Measurements from ENCODE around the gene VAMP2.
A peak's percentile ranks its signal among the peaks of the same experiment; 100 is the strongest.

The VAMP2 gene

DNA sequence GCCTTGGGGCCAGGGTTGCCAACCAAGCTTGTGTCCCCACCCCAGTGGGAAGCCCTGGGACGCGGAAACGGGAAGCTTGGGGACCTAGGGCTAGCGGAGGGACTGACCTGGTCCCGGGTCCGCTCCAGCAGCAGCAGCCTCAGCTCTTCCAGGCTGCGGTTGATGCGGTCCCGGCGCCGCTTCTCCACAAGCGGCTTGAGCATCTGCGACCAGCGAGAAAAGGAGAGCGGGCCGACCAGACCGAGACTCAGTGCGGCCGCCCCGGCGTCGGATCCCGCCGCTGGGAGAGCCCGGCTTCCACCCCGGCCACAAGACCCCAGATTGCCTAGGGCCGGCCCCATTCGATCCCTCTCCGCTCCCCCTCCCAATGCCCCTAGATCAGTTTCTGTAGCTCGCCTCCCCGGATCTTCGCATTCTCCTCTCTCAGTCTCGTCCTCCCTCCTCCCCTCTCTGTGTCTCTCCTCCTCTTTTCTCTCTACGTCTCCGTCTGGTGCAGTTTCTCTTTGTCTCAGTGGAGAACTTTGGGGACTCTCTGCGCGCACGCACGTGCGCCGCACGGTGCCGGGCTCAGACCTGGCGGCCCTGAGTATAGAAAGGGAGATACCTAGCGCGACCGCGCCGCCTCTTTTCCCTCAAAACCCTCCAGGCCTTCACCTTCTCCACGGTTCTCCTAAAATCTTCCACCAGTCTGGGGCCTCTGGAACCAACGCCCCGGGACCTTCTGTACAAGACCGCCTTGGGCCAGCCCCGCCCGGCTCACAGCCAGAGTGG is 39.6 kb downstream of the VAMP2 start:
- DNase-seq (ENCODE audit: low read depth) = no peak

DNA sequence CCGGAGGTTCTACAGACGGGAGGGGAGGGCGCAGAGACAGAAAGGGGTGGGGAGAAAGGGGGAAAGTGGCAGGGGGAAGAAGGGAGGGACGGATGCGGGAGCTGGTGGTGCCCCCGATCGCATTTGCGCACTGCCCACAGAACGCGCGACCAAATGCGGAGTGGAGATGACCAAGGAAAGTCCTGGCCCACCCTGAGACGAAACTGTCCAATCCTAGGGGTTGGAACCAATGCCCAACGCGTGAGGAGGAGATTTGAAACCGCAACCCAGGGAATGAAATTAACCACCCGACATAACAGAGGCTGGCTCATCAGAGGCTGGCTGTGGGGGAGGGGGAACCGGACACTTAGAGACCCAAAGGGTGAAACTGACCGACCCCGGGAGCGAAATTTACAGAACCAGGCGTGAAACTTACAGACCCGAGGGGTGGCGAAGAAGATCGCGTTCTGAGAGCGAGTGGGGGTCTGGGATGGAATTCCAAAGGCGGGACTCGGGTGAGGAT is 40.3 kb downstream of the VAMP2 start:
- DNase-seq (ENCODE audit: low read depth) = no peak

DNA sequence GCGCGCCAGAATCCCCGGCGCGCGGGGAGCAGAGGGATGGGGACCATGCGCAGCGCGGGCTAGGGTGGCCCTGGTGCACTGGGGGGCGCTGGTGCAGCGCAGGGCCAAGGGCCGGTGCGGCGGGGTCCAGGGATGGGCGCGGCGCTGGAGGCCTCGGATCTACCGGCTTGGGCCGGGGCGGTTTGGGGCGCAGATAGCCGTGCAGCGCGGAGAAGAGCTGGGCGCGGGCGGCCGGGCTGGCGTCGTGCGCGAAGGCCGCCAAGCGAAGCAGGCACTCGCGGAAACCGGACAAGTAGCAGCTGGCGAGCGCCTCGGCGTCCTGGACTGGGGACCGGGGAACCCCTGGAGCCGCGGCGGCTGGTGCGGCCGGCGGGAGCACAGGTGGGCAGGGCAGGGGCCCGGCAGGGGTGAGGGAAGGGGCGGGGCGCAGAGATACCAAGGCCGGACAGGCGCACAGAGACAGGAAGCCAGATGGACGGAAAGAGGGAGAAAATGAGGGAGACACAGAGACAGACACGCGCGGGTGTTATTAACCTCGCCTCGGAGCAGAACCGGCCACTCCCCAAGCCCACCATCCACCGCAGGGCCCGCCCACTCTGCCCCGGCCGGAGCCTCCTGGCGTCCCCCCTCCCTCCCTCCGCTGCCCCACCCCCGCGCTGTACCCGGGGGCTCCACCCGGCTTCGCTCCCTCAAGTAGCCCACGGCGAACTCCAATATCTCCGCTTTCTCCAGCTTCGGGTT is 40.9 kb downstream of the VAMP2 start:
- no peak for DNase-seq (ENCODE audit: low read depth)

DNA sequence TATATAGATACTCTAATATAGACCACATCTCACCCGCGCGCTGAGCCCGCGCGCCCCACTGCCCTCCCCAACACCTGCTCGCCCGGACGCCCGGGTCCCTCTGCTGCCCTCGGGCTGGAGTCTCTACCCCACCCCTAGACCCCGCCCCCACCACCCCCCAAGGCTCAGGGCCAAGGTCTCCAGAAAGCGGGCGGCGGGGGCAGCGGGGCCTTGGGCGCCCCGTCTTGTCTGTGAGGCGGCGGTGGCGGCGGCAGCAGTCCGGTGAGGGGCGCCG is 41.4 kb downstream of the VAMP2 start:
- DNase-seq (ENCODE audit: low read depth) = no peak

DNA sequence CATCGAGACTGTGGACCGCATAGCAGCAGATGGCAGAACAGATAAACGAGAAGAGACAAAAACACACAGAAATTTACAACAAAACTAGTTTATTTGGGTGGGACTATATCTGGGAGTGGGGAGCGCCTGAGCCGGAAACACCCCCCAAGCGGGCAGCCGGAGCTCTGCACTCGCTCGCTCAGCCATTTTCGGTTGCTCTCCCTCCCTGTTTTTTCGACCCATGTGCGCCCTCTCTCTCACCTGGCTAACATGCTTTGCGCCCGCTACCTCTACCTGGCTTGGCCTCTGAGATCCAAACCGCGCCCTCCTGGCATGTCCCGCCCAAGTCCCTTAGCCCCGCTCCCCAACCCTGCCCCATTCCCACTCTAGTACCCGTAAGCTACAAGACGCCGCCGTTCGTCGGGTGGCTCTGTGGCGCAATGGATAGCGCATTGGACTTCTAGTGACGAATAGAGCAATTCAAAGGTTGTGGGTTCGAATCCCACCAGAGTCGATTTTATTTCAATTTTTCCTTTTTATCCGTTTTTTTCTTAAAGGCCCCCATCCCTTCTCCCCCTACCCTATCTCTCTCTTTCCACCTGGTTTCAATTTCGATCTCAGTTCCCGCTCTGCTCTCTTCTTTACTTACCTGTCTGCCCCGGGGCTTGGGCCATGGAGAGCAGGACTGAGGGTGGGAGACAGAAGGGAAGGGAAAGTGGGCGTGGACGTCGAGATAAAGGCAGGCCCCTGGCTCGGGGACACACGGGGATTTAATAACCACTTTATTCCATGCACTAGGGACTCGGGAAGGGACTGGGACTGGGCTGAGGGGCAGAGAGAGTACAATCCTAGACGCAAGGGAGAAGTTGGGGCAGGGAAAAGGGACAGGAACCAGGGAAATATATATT is 42.0 kb downstream of the VAMP2 start:
- peak; percentile 47 for DNase-seq (ENCODE audit: low read depth)

DNA sequence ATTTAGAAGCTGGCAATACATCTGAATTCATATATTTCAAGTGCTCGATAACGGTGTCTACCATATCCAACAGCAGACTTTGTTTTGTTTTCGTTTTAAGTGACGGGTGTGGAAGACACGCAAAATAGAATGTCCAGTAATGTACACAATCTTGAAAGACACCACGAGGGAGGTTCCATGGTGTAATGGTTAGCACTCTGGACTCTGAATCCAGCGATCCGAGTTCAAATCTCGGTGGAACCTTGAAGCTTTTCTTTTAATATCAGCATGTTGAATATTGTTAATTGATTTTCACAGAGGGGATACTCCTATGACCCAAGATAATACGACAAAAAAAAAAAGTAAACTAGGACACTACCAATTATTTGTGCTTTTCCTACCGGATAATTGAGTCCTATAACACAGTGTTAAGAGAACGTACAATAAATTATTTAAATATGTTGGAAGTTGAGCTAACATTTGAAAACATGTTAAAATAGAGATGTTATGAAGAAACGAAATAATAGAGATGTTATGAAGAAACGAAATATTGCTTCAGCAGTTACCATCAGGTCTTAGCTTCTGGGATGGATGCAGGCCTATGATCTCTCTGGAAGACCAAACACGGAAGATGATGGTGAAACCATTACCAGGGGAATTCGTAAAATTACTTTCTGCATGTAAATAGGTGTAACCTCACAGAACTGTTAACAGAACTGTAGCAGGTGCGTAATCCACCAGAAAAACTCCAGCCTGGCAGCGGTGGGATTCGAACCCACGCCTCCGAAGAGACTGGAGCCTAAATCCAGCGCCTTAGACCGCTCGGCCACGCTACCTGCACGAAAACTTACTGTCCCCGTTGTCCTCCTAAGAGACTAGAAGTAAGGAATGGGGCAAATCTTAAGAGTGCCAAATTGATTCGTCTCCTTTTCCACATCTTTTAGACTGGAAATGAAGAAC is 42.9 kb downstream of the VAMP2 start:
- DNase-seq (ENCODE audit: low read depth) = peak; percentile 54

DNA sequence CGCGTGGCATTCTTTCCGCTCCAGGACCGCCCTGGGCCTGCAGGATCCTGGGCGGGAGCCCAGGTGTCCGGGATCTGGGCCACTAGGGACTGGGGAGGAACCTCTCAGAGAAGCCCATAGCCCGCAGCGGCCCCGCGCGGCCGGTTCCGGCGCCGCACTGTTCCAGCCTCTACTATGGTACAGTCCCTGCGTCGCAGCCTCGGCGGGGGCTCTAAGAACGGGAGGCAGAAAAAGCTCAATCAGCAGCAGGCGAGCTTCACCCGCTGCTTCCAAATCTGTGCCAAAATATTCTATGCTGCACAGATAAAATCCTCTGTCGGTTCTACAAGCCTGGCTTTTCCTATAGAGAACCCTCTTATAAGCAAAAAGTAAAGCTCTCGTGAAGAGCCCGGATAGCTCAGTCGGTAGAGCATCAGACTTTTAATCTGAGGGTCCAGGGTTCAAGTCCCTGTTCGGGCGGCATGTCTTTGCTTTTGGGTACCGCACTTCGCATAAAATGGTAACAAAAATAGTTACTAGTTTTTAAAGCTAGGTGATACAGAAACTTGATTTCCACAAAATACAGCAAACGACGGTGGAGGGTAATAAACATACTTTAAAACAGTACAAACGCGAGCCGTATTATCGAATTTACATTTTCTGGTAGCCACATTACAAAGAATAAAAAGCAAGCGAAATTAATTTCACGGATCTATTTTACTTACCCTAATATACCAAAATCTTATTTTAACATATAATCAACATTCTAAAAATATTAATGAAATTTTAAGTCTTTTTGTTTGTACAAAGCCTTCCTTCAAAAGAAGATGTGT is 43.8 kb downstream of the VAMP2 start:
- peak; percentile 68 for DNase-seq (ENCODE audit: low read depth)

DNA sequence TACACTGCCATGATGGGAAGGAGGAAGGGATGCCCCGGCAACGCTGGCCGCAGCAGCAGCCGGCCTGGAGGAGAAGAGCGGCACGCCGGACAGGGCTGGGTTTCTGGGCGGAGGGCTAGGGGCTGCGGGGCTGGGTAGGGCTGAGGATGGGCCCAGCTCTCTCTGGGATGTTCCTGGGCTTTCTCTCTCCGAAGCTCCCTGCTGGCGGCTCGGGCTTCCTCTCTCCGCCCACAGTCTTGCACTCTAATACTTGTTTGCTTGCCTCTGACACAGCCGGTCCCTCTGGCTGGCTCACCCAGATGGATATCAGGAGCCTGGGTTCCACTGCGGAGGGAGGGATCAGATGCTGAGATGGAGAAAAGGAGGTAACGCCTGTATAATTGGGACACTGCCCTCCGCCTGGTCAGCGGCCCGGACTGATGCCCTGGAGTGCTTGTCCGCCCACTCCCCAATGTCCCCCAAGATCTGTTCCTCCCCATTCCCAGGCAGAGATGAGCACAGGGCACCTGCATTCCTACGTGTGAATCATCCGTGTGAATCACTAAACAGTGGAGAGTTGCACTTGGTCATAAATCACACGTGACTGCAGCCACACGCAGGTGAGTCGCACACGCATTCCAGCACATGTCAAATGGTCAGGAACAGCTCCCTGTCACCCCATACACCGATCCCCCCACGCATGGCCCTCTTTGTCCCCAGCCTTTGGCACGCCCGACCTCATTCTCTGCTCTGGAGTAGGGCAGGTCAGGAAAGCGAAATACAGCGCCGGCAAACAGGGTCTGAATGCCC is 44.6 kb downstream of the VAMP2 start, which contains the start of gene ALOXE3:
TSS of gene ALOXE3 (minus strand) at position 535 of the 789 bp plus-strand sequence. CDS start at position 11, 524 bp downstream.
- DNase-seq (ENCODE audit: low read depth) = no peak

DNA sequence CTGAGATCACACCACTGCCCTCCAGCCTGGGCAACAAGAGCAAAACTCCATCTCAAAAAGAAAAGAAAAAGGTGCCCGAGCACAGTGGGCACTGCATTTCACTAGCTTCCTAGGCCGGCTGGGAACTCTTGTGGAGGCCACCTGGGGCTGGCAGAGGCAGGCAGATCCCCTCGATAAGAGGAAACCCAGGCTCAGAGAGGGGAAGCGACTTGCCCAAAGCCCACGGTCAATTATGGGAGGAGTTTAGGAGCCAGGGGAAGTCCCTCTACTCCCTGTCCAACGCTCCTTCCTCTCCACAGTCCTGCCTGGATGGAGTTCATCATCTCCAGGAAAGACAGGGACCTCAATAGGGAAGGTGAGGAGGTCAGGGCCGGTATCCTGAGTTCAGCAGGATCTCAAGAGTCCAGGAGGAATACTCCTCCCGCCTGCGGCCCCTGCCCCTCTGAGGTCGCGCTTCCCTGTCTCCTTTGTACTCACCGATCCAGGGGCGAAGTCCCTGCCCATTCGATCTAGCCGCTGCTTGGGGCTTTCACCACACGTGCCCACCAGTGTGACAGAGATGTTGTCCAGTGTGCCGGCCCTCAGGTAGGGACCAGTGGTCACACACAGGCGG is 45.3 kb downstream of the VAMP2 start:
- DNase-seq (ENCODE audit: low read depth) = no peak

DNA sequence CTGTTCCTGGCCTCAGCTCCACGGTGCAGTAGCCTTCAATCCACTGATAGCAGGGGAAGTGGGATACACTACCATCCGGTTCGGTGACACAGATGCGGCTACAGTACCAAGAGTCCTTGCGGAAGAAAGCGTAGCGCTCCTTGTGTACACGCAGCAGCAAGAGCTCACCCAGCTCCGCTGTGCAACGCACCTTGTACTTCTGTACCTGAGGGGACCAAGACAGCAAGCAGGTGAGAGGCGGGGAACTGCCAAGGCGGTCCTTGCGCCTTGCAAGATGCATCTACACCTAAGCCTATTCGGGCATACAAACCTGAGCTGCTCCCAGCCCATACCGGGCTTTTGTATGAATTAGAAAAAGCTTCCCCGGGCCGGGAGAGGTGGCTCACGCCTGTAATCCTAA is 46.0 kb downstream of the VAMP2 start:
- no peak for DNase-seq (ENCODE audit: low read depth)

DNA sequence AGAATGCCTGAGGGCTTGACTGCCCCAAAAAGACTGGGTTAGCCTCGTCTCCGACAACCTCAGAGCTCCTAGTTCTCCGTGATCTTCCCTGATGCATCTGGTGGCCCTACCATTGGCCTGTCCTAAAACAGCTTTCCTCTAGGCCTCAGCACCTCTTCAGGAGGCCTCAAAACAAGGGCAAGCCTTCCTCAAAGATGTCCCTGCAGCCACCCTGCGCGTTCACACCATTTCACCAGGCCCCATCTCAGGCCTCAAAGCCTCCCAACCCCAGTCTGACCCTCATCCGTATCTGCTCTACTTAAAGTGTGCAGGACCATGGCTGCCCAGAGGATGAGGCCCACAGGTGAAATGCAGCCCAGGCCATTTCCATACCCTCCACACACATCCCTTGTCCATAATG is 51.8 kb downstream of the VAMP2 start:
- DNase-seq (ENCODE audit: low read depth) = no peak

DNA sequence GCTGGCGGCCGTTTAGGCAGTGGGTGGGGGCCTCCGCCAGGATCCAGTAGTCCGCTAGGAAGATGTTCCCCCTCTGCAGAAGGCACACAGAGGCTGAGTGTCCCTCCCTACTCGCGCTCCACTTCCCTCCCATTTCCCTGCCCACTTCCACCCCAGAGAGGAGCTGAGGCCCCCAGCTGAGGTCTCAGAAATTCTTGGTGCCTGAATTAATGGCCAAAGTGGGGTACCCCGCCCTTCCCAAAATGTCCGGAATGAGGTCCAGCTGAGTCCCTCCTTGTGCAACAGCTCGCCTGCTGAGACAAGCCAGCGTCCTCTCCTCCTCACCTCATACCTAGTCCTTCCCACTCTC is 52.3 kb downstream of the VAMP2 start:
- DNase-seq (ENCODE audit: low read depth) = no peak

DNA sequence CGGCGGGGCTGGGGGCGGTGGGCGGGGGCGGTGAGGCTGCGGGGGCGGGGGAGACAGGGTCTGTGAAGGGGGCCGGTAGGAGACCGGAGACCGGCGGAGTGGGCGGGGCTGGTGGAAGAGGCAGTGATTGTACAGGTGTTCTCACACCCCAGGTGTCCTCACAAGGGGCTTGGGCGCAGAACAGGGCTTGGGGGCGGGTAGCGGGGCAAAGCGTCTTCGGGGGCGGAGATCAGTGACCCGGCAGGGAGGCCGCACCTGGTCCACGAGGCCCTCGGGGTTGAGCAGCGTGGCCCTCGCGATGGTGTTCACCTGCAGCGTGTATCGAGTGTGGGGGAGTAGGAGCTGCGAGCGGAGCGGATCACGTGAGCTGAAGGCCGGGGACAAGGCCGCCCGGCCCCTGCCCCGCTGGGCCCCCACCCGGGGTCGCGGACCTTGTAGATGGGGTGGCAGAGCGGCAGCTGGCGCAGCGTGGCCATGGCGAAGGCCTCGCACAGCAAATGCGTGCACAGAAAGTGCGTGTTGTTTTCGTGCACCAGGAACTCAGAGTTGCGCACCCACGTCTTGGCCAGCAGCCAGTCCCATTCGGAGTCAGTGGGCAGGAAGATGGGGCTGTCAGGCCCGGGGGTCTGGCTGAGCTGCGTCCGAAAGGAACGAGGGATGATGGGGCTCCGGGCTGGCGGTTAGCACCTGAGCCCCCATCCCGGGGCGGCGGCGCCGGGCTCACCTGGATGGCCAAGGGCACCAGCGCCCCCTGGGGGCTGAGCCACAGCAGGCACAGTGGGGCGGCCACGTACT is 52.9 kb downstream of the VAMP2 start:
- peak; percentile 60 for DNase-seq (ENCODE audit: low read depth)
